H1 (cell line): ENCODE measurements around the gene UBR3. TPM values are rescaled to one million over a fixed set of nuclear protein-coding genes. Genes with fewer than 3 reads are reported as not detected.

Experiments
- CTCF ChIA-PET: fragments of 300-600 bp; sonication (Branson Sonifier 250); formaldehyde crosslinking; loops from one replicate; lab custom pipeline; 2021; ENCODE audit not compliant: partially characterized antibody; lab: Charles Lee
- POLR2A ChIA-PET: fragments of 300-600 bp; sonication (Branson Sonifier 250); formaldehyde crosslinking; loops from one replicate; lab custom pipeline; 2021; ENCODE audit warnings: inconsistent platforms; ENCODE audit not compliant: partially characterized antibody; lab: Charles Lee
- DNase-seq, 2 experiments: peaks; one replicate each; pipeline versions ENCODE4 v3.0.0 to v3.0.0-alpha.2; 2010 to 2022; ENCODE audit warnings: low spot score in 2 of 2, low read depth in 1 of 2, mixed read lengths in 1 of 2
- FAIRE-seq: peaks from 2 replicates; lab custom pipeline; 2011; peaks lifted over from hg19 to GRCh38; lab: Jason Lieb, UNC
- H2AFZ ChIP-seq: 2 replicates; pipeline ENCODE4 v1.8.1; 2012; ENCODE audit warnings: low read length, inconsistent platforms
- H2AK5ac ChIP-seq: 2 replicates; pipeline ENCODE4 v1.6.1; 2013; ENCODE audit warnings: low read depth, low read length
- H2BK120ac ChIP-seq: replicated peaks from 2 replicates; pipeline ENCODE3; 2013; ENCODE audit warnings: low read depth, low read length, inconsistent platforms
- H2BK12ac ChIP-seq: 2 replicates; pipeline ENCODE4 v1.6.1; 2013; ENCODE audit warnings: low read depth, low read length
- H2BK15ac ChIP-seq: 2 replicates; pipeline ENCODE4 v1.6.1; 2013; ENCODE audit warnings: low read length
- H2BK20ac ChIP-seq: 2 replicates; pipeline ENCODE4 v1.6.1; 2013; ENCODE audit warnings: low read length
- H2BK5ac ChIP-seq: 2 replicates; pipeline ENCODE4 v1.6.1; 2013; ENCODE audit warnings: low read depth, low read length
- H3K14ac ChIP-seq: 2 replicates; pipeline ENCODE4 v1.6.1; 2013; ENCODE audit warnings: inconsistent platforms; ENCODE audit not compliant: insufficient read length
- H3K18ac ChIP-seq: 2 replicates; pipeline ENCODE4 v1.6.1; 2013; ENCODE audit warnings: low read length; ENCODE audit errors: extremely low read depth
- H3K23ac ChIP-seq: 2 replicates; pipeline ENCODE4 v1.6.1; 2013; ENCODE audit warnings: inconsistent platforms; ENCODE audit not compliant: insufficient read length
- H3K23me2 ChIP-seq: 2 replicates; pipeline ENCODE4 v1.6.1; 2013; ENCODE audit warnings: low read depth, low read length
- H3K27ac ChIP-seq: 2 replicates; pipeline ENCODE4 v1.6.1; 2011; ENCODE audit warnings: low read depth, low read length, inconsistent platforms
- H3K27me3 ChIP-seq, 4 experiments: replicated peaks in 1 of 4; 1 replicate in 1 of 4; 2 replicates in 3 of 4; pipeline versions ENCODE4 v1.6.1 to v1.8.1; 2011 to 2013; ENCODE audit warnings: low read length in 3 of 4, mild to moderate bottlenecking in 3 of 4, inconsistent platforms in 2 of 4, mixed read lengths in 2 of 4, moderate library complexity in 1 of 4; ENCODE audit not compliant: control insufficient read depth in 3 of 4, insufficient read depth in 3 of 4; ENCODE audit errors: extremely low read depth in 1 of 4
- H3K36me3 ChIP-seq, 4 experiments: 2 replicates each; pipeline versions ENCODE4 v1.6.1 to v1.8.1; 2011 to 2013; ENCODE audit warnings: mild to moderate bottlenecking in 4 of 4, low read length in 3 of 4, moderate library complexity in 2 of 4, control low read depth in 1 of 4, inconsistent platforms in 1 of 4; ENCODE audit not compliant: insufficient read depth in 4 of 4, control insufficient read depth in 2 of 4
- H3K4ac ChIP-seq: replicated peaks from 2 replicates; pipeline ENCODE3; 2013; ENCODE audit warnings: low read length, low read depth, mixed read lengths, inconsistent platforms; ENCODE audit not compliant: insufficient read length
- H3K4me1 ChIP-seq, 4 experiments: replicated peaks in 1 of 4; 1 replicate in 1 of 4; 2 replicates in 3 of 4; pipeline versions ENCODE4 v1.6.1 to v1.8.1; 2011 to 2013; ENCODE audit warnings: low read length in 3 of 4, inconsistent platforms in 2 of 4, mixed read lengths in 1 of 4; ENCODE audit not compliant: insufficient read depth in 4 of 4, control insufficient read depth in 3 of 4
- H3K4me2 ChIP-seq, 2 experiments: 2 replicates each; pipeline versions ENCODE4 v1.6.1 to v1.8.1; 2011 to 2013; ENCODE audit warnings: low read depth in 2 of 2, low read length in 2 of 2, control low read depth in 1 of 2, inconsistent platforms in 1 of 2, mild to moderate bottlenecking in 1 of 2; ENCODE audit not compliant: insufficient read depth in 1 of 2
- H3K4me3 ChIP-seq, 4 experiments: fragments of 200-600, 300-600 bp in 1 of 4; sonication (generic), shearing (Covaris generic), sonication (Bioruptor Twin) in 1 of 4; 2 replicates each; pipeline versions ENCODE4 v1.5.1 to v1.8.1; 2011 to 2016; ENCODE audit warnings: low read length in 4 of 4, low read depth in 3 of 4, control low read depth in 2 of 4, inconsistent platforms in 2 of 4, mild to moderate bottlenecking in 2 of 4, mixed read lengths in 1 of 4, moderate library complexity in 1 of 4; ENCODE audit not compliant: insufficient read depth in 2 of 4; ENCODE audit errors: extremely low read depth in 1 of 4
- H3K56ac ChIP-seq: replicated peaks from 2 replicates; pipeline ENCODE3; 2013; ENCODE audit warnings: low read depth, mild to moderate bottlenecking, mixed read lengths, low read length, inconsistent platforms; ENCODE audit not compliant: insufficient read length
- H3K79me1 ChIP-seq: 2 replicates; pipeline ENCODE4 v1.6.1; 2013; ENCODE audit warnings: low read depth, low read length, control low read depth
- H3K79me2 ChIP-seq, 2 experiments: 2 replicates each; pipeline versions ENCODE4 v1.6.1 to v1.8.1; 2012 to 2013; ENCODE audit warnings: low read length in 2 of 2, mild to moderate bottlenecking in 2 of 2, inconsistent platforms in 1 of 2; ENCODE audit not compliant: insufficient read depth in 2 of 2, control insufficient read depth in 1 of 2
- H3K9ac ChIP-seq, 4 experiments: replicated peaks in 1 of 4; 1 replicate in 1 of 4; 2 replicates in 3 of 4; pipeline versions ENCODE4 v1.6.1 to v1.8.1; 2011 to 2013; ENCODE audit warnings: low read depth in 3 of 4, low read length in 3 of 4, control low read depth in 2 of 4, mild to moderate bottlenecking in 2 of 4, moderate library complexity in 2 of 4, inconsistent platforms in 1 of 4; ENCODE audit errors: extremely low read depth in 1 of 4
- H3K9me3 ChIP-seq, 2 experiments: 2 replicates each; pipeline versions ENCODE4 v1.6.1 to v1.8.1; 2012 to 2013; ENCODE audit warnings: mild to moderate bottlenecking in 2 of 2, moderate library complexity in 2 of 2, control low read depth in 1 of 2, inconsistent platforms in 1 of 2, low read depth in 1 of 2, low read length in 1 of 2, mixed read lengths in 1 of 2; ENCODE audit not compliant: insufficient read depth in 2 of 2
- H4K20me1 ChIP-seq, 2 experiments: replicated peaks in 1 of 2; 2 replicates each; pipeline versions ENCODE3 to v1.8.1; 2011 to 2013; ENCODE audit warnings: inconsistent platforms in 2 of 2, low read length in 2 of 2, mild to moderate bottlenecking in 1 of 2; ENCODE audit not compliant: insufficient read depth in 2 of 2, control insufficient read depth in 1 of 2
- H4K5ac ChIP-seq: 2 replicates; pipeline ENCODE4 v1.6.1; 2013; ENCODE audit warnings: low read length, low read depth, mixed read lengths, inconsistent platforms; ENCODE audit not compliant: insufficient read length
- H4K8ac ChIP-seq: 2 replicates; pipeline ENCODE4 v1.8.0; 2013; ENCODE audit warnings: mild to moderate bottlenecking, moderate library complexity, low read length, inconsistent platforms; ENCODE audit not compliant: insufficient read depth; ENCODE audit errors: extremely low read depth
- H4K91ac ChIP-seq: replicated peaks from 2 replicates; pipeline ENCODE3; 2013; ENCODE audit warnings: low read length, mixed read lengths, inconsistent platforms; ENCODE audit not compliant: insufficient read length
- BACH1 ChIP-seq: IDR thresholded peaks from 2 replicates; pipeline ENCODE4 v1.6.1; 2012; ENCODE audit warnings: low read length, improper control_type of control experiment
- CHD1 ChIP-seq: IDR thresholded peaks from 2 replicates; pipeline ENCODE4 v1.6.1; 2012; ENCODE audit warnings: low read depth, low read length, improper control_type of control experiment
- CTCF ChIP-seq, 3 experiments: IDR thresholded peaks; 1 replicate in 2 of 3; 2 replicates in 1 of 3; pipeline versions ENCODE4 v1.5.1 to v1.6.1; 2011; ENCODE audit warnings: low read length in 3 of 3, mild to moderate bottlenecking in 3 of 3, inconsistent platforms in 2 of 3, low read depth in 1 of 3, moderate library complexity in 1 of 3; ENCODE audit not compliant: insufficient read depth in 1 of 3; ENCODE audit errors: control extremely low read depth in 1 of 3
- GABPA ChIP-seq: IDR thresholded peaks from 2 replicates; pipeline ENCODE4 v1.6.1; 2011; ENCODE audit warnings: mild to moderate bottlenecking, low read length, moderate library complexity, borderline replicate concordance; ENCODE audit not compliant: insufficient read depth
- MAX ChIP-seq: IDR thresholded peaks from 2 replicates; pipeline ENCODE4 v1.6.1; 2012; ENCODE audit warnings: inconsistent platforms
- RFX5 ChIP-seq: IDR thresholded peaks from 2 replicates; pipeline ENCODE4 v1.6.1; 2011; ENCODE audit warnings: low read depth, low read length, improper control_type of control experiment, borderline replicate concordance
- SRF ChIP-seq: IDR thresholded peaks from 2 replicates; pipeline ENCODE4 v1.6.1; 2011; ENCODE audit warnings: mild to moderate bottlenecking, low read depth, low read length, moderate library complexity
- TBP ChIP-seq: IDR thresholded peaks from 2 replicates; pipeline ENCODE4 v1.6.1; 2011; ENCODE audit warnings: low read depth, low read length, improper control_type of control experiment
- WGBS, 2 experiments: shearing (Covaris generic) in 1 of 2; methylation state at CpG; one replicate each; pipeline versions ENCODE4 v1.1.6 to v1.1.7; 2013 to 2015; ENCODE audit warnings: low lambda C conversion rate in 2 of 2, mixed read lengths in 2 of 2, inconsistent platforms in 1 of 2, low coverage in 1 of 2, missing lambda C conversion rate in 1 of 2; ENCODE audit not compliant: insufficient replicate concordance in 2 of 2, insufficient coverage in 1 of 2, insufficient read length in 1 of 2; ENCODE audit errors: extremely low coverage in 1 of 2, missing lambda C conversion rate in 1 of 2; 5-methylcytosine and 5-hydroxymethylcytosine counted together
- polyA plus RNA-seq, 7 experiments: library from polyadenylated mRNA; depleted of rRNA in 3 of 7; stranded (reverse) in 5 of 7; unstranded in 2 of 7; fragments of >200 nt in 5 of 7; fragments of 200-250 nt in 2 of 7; gene quantifications; 1 replicate in 5 of 7; 2 replicates in 1 of 7; 4 replicates in 1 of 7; pipeline versions ENCODE4 v1.2.1 to v1.2.3, GENCODE V29; 2011 to 2013; ENCODE audit warnings: missing spikeins in 2 of 7, mixed read lengths in 2 of 7
- total RNA-seq: library from RNA; stranded (reverse); fragmentation: NEBNext Ultra II Directional; extraction: Animal tissue kit (Norgen Biotek cat#: 25700); gene quantifications from 2 replicates; pipeline ENCODE4 v1.2.1, GENCODE V29; 2021

The UBR3 gene
- total and polyA plus RNA-seq, 2 of the 8 experiments (the other 6 are each of a cell fraction or from before 2014, with no cell fraction given): 3.7 to 17.7 TPM

- Histone ChIP-seq H3K36me3 (no peaks in the 10 kb centered on the region; a peak in 1 of 8 replicates), H2AK5ac (peak overlapping the region; percentile 32; the same call in 1 of the 2 replicates), H2BK12ac (peak overlapping the region; percentile 86), H2BK15ac (0 out of 2 replicates have a peak overlapping the region, but pooled peaks have one; percentile 22), H2BK5ac (peak overlapping the region; percentile 77; the same call in 1 of the 2 replicates), H4K5ac (peak overlapping the region; percentile 72), H4K20me1 (no peaks in the 10 kb centered on the region), H3K79me2 (no peaks in the 10 kb centered on the region), H3K4me1 (peaks cover 2 to 26% (median 19%) of the 10 kb centered on the region in 4 experiments; a peak in 4 of 7 replicates), H2AFZ (no peak overlapping the region), H3K4me3 (no peak overlapping the region), H4K8ac (no peak overlapping the region), H3K23ac (no peak overlapping the region), H2BK20ac (peak overlapping the region; percentile 8), H3K9ac (no peak overlapping the region), H3K14ac (no peak overlapping the region), H3K18ac (peak overlapping the region; percentile 74), H3K27me3 (no peaks in the 10 kb centered on the region), H3K23me2 (no peaks in the 10 kb centered on the region), H3K4me2 (peak overlapping the region in 1 of 2 experiments; percentile 65; a peak in 1 of 4 replicates), H4K91ac (peak overlapping the region; percentile 61), H3K4ac (peak overlapping the region; percentile 48), H3K56ac (no peak overlapping the region), H2BK120ac (peak overlapping the region; percentile 49), H3K79me1 (no peaks in the 10 kb centered on the region), H3K27ac (no peak overlapping the region), H3K9me3 (peaks cover 0 to 3% of the 10 kb centered on the region in 2 experiments; a peak in 1 of 4 replicates)
- CTCF ChIA-PET: interaction anchor here (0.7 to 1.1 kb wide), 2 partner anchors 12 to 265 kb away, joined by 3 to 4 read pairs; no protein-coding TSS in a partner anchor
- DNase-seq (no peak), FAIRE-seq (no peak)
- POLR2A ChIA-PET: interaction anchor here (1.1 kb wide), 1 partner anchor 136 kb away, joined by 3 read pairs; no protein-coding TSS in a partner anchor
- WGBS, 2 experiments: 85% methylated on average over 2 of the region's 2 CpGs; no CpG with 5 or more reads in 1 of the 2 experiments
- no peak for TF ChIP-seq SRF
- no peak for TF ChIP-seq MAX
- TF ChIP-seq TBP: no peak
- TF ChIP-seq BACH1: no peak
- TF ChIP-seq CHD1: no peak
- no peak for TF ChIP-seq CTCF (IDR thresholded peaks at IDR 0.05; ENCODE audit: control extremely low read depth in 1 of 3, insufficient read depth in 1 of 3, low read depth in 1 of 3, low read length in 3 of 3)
- TF ChIP-seq GABPA: no peak
- no peak for TF ChIP-seq RFX5
Measured at GRCh38 chr2:170084820-170085491, 257.7 kb downstream of the UBR3 start.
